ENCODE measurements around the gene ELAPOR1.

Gene ELAPOR1

GRCh38 chr1:109116286-109116685 is 2.4 kb downstream of the ELAPOR1 start:
- in situ Hi-C loops (cut with HindIII; ENCODE audit: low sequenced_read_pairs): no loop called here

GRCh38 chr1:109118089-109118488 is 4.2 kb downstream of the ELAPOR1 start:
- in situ Hi-C loops (cut with HindIII; ENCODE audit: low sequenced_read_pairs): no loop called here

More at GRCh38 chr1:109116286-109116685, 2.4 kb downstream of the ELAPOR1 start:
- no peak for DNase-seq (ENCODE audit: low read depth, low spot score)
- no peak overlapping the region for H3K4me3 ChIP-seq (ENCODE audit: low read depth, low read length)
- TF ChIP-seq CTCF (IDR thresholded peaks at IDR 0.05; ENCODE audit: low read depth, low read length): no peak

GRCh38 chr1:109120356-109120755 is 6.4 kb downstream of the ELAPOR1 start:
- no peak overlapping the region for H3K4me3 ChIP-seq (ENCODE audit: low read depth, low read length)
- in situ Hi-C loops (cut with HindIII; ENCODE audit: low sequenced_read_pairs): no loop called here
- TF ChIP-seq CTCF (IDR thresholded peaks at IDR 0.05; ENCODE audit: low read depth, low read length): no peak
- no peak for DNase-seq (ENCODE audit: low read depth, low spot score)

More at GRCh38 chr1:109118089-109118488, 4.2 kb downstream of the ELAPOR1 start:
- H3K4me3 ChIP-seq (ENCODE audit: low read depth, low read length): no peak overlapping the region
- DNase-seq (ENCODE audit: low read depth, low spot score): no peak
- TF ChIP-seq CTCF (IDR thresholded peaks at IDR 0.05; ENCODE audit: low read depth, low read length): no peak

- DNase-seq (ENCODE audit: low read depth, low spot score): no peak
- no peak for TF ChIP-seq CTCF (IDR thresholded peaks at IDR 0.05; ENCODE audit: low read depth, low read length)
- in situ Hi-C loops (cut with HindIII; ENCODE audit: low sequenced_read_pairs): no loop called here
- no peak overlapping the region for H3K4me3 ChIP-seq (ENCODE audit: low read depth, low read length)
Observed at GRCh38 chr1:109131059-109131458, 17.1 kb downstream of the ELAPOR1 start.

GRCh38 chr1:109131800-109132199 is 17.9 kb downstream of the ELAPOR1 start:
- no peak for TF ChIP-seq CTCF (IDR thresholded peaks at IDR 0.05; ENCODE audit: low read depth, low read length)
- no peak overlapping the region for H3K4me3 ChIP-seq (ENCODE audit: low read depth, low read length)
- in situ Hi-C loops (cut with HindIII; ENCODE audit: low sequenced_read_pairs): no loop called here
- no peak for DNase-seq (ENCODE audit: low read depth, low spot score)

- in situ Hi-C loops (cut with HindIII; ENCODE audit: low sequenced_read_pairs): no loop called here
- H3K4me3 ChIP-seq (ENCODE audit: low read depth, low read length): no peak overlapping the region
- TF ChIP-seq CTCF (IDR thresholded peaks at IDR 0.05; ENCODE audit: low read depth, low read length): no peak
- DNase-seq (ENCODE audit: low read depth, low spot score): no peak
Observed at GRCh38 chr1:109133002-109133706, 19.2 kb downstream of the ELAPOR1 start.

All from astrocyte of the spinal cord (primary cell).